ENCODE data around the gene LRRC4C. TPM values are rescaled to one million over a fixed set of nuclear protein-coding genes. Genes with fewer than 3 reads are reported as not detected.

Gene LRRC4C
- polyA plus RNA-seq, 1 donor from 2014 or later, result 24.3 TPM

DNA sequence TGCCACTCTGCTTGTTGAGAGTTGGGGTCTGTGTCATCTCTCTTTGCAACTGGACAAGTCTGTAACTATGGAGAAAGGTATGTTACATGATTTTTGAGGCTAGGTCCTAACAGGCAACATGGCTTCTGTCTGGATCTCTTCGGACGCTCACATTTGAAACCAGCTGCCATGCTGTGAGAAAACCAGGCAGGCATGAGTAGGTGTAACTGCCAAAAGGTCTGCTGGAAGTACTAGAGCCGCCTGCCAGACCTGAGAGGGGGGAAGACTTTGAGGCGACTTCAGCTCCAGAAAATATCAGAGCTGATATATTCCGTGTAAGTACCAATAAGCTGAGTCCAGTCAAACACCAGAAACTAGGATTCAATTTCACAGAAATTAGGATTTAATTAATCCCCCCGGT, 579.5 kb downstream of the LRRC4C start:
- Histone ChIP-seq H3K9me2 (ENCODE audit: insufficient read depth, low read length) (no peaks in the 10 kb centered on the region), H3F3A (ENCODE audit: insufficient read depth, low read length, poor library complexity, severe bottlenecking) (no peaks in the 10 kb centered on the region), H3K4me2 (ENCODE audit: low read length) (no peak overlapping the region), H3K9me3 (ENCODE audit: low read length) (no peaks in the 10 kb centered on the region), H4K20me1 (ENCODE audit: insufficient read depth) (no peaks in the 10 kb centered on the region), H3K79me2 (replicated peaks; ENCODE audit: insufficient read depth, low read length) (no peaks in the 10 kb centered on the region), H3K27ac (ENCODE audit: low read length) (no peak overlapping the region), H3K36me3 (ENCODE audit: insufficient read depth, low read length) (no peaks in the 10 kb centered on the region), H3K27me3 (ENCODE audit: insufficient read depth, low read depth, low read length) (no peaks in the 10 kb centered on the region), H3K9ac (ENCODE audit: low read length) (no peak overlapping the region), H2AFZ (ENCODE audit: low read depth, low read length) (no peak overlapping the region), H3K4me3 (ENCODE audit: low read length) (no peak overlapping the region)
- TF ChIP-seq, protein P1, sequence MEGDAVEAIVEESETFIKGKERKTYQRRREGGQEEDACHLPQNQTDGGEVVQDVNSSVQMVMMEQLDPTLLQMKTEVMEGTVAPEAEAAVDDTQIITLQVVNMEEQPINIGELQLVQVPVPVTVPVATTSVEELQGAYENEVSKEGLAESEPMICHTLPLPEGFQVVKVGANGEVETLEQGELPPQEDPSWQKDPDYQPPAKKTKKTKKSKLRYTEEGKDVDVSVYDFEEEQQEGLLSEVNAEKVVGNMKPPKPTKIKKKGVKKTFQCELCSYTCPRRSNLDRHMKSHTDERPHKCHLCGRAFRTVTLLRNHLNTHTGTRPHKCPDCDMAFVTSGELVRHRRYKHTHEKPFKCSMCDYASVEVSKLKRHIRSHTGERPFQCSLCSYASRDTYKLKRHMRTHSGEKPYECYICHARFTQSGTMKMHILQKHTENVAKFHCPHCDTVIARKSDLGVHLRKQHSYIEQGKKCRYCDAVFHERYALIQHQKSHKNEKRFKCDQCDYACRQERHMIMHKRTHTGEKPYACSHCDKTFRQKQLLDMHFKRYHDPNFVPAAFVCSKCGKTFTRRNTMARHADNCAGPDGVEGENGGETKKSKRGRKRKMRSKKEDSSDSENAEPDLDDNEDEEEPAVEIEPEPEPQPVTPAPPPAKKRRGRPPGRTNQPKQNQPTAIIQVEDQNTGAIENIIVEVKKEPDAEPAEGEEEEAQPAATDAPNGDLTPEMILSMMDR (IDR thresholded peaks at IDR 0.05; ENCODE audit: poor library complexity, severe bottlenecking), result no peak
- TF ChIP-seq POLR2AphosphoS5 (IDR thresholded peaks at IDR 0.05) (no peak), EP300 (conservative IDR thresholded peaks at IDR 0.05; ENCODE audit: poor library complexity, severe bottlenecking) (no peak), SMC3 (conservative IDR thresholded peaks at IDR 0.05; ENCODE audit: poor library complexity) (no peak), RAD21 (conservative IDR thresholded peaks at IDR 0.05) (no peak), MXI1 (conservative IDR thresholded peaks at IDR 0.05; ENCODE audit: poor library complexity, severe bottlenecking) (no peak), EZH2 (IDR thresholded peaks at IDR 0.05; ENCODE audit: borderline replicate concordance, insufficient read depth, low read length, poor library complexity, severe bottlenecking) (no peak), TAF1 (IDR thresholded peaks at IDR 0.05; ENCODE audit: low read depth) (no peak)
- TF ChIP-seq, protein P2, sequence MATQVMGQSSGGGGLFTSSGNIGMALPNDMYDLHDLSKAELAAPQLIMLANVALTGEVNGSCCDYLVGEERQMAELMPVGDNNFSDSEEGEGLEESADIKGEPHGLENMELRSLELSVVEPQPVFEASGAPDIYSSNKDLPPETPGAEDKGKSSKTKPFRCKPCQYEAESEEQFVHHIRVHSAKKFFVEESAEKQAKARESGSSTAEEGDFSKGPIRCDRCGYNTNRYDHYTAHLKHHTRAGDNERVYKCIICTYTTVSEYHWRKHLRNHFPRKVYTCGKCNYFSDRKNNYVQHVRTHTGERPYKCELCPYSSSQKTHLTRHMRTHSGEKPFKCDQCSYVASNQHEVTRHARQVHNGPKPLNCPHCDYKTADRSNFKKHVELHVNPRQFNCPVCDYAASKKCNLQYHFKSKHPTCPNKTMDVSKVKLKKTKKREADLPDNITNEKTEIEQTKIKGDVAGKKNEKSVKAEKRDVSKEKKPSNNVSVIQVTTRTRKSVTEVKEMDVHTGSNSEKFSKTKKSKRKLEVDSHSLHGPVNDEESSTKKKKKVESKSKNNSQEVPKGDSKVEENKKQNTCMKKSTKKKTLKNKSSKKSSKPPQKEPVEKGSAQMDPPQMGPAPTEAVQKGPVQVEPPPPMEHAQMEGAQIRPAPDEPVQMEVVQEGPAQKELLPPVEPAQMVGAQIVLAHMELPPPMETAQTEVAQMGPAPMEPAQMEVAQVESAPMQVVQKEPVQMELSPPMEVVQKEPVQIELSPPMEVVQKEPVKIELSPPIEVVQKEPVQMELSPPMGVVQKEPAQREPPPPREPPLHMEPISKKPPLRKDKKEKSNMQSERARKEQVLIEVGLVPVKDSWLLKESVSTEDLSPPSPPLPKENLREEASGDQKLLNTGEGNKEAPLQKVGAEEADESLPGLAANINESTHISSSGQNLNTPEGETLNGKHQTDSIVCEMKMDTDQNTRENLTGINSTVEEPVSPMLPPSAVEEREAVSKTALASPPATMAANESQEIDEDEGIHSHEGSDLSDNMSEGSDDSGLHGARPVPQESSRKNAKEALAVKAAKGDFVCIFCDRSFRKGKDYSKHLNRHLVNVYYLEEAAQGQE (IDR thresholded peaks at IDR 0.05; ENCODE audit: borderline replicate concordance), result no peak

GRCh38 chr11:40877981-40878380, 581.5 kb downstream of the LRRC4C start:
- Histone ChIP-seq H3K4me3 (ENCODE audit: low read length) (no peak overlapping the region), H3K4me2 (ENCODE audit: low read length) (no peak overlapping the region), H3K9me2 (ENCODE audit: insufficient read depth, low read length) (no peaks in the 10 kb centered on the region), H4K20me1 (ENCODE audit: insufficient read depth) (no peaks in the 10 kb centered on the region), H3K9me3 (ENCODE audit: low read length) (no peaks in the 10 kb centered on the region), H3K79me2 (replicated peaks; ENCODE audit: insufficient read depth, low read length) (no peaks in the 10 kb centered on the region), H3K27ac (ENCODE audit: low read length) (no peak overlapping the region), H3K36me3 (ENCODE audit: insufficient read depth, low read length) (no peaks in the 10 kb centered on the region), H3K9ac (ENCODE audit: low read length) (no peak overlapping the region), H3K27me3 (ENCODE audit: insufficient read depth, low read depth, low read length) (no peaks in the 10 kb centered on the region), H3F3A (ENCODE audit: insufficient read depth, low read length, poor library complexity, severe bottlenecking) (no peaks in the 10 kb centered on the region), H2AFZ (ENCODE audit: low read depth, low read length) (no peak overlapping the region)
- TF ChIP-seq MXI1 (conservative IDR thresholded peaks at IDR 0.05; ENCODE audit: poor library complexity, severe bottlenecking), result no peak
- TF ChIP-seq, protein P2 (IDR thresholded peaks at IDR 0.05; ENCODE audit: borderline replicate concordance), result no peak
- TF ChIP-seq SMC3 (conservative IDR thresholded peaks at IDR 0.05; ENCODE audit: poor library complexity), result no peak
- TF ChIP-seq POLR2AphosphoS5 (IDR thresholded peaks at IDR 0.05), result no peak

Measured in neural cell (in vitro differentiated cells).